Activated CD4-positive, alpha-beta T cell treated with anti-CD3 and anti-CD28 coated beads, Interleukin-2, Interleukin-4, amounts not matched to agents 100 ng/mL and 50 ng/mL, durations not matched to agents 16 hours and 8 hours (primary cell): ENCODE data around the gene AMH.
"Not testable (repeated sequence)": the region's sequence is repeated elsewhere in the genome, so short reads cannot be mapped to it uniquely, and the experiment has no call there.

Experiments used
- DNase-seq: peaks from one replicate; pipeline ENCODE4 v3.0.0-alpha.2; 2020; ENCODE audit warnings: low spot score

Gene AMH

DNA sequence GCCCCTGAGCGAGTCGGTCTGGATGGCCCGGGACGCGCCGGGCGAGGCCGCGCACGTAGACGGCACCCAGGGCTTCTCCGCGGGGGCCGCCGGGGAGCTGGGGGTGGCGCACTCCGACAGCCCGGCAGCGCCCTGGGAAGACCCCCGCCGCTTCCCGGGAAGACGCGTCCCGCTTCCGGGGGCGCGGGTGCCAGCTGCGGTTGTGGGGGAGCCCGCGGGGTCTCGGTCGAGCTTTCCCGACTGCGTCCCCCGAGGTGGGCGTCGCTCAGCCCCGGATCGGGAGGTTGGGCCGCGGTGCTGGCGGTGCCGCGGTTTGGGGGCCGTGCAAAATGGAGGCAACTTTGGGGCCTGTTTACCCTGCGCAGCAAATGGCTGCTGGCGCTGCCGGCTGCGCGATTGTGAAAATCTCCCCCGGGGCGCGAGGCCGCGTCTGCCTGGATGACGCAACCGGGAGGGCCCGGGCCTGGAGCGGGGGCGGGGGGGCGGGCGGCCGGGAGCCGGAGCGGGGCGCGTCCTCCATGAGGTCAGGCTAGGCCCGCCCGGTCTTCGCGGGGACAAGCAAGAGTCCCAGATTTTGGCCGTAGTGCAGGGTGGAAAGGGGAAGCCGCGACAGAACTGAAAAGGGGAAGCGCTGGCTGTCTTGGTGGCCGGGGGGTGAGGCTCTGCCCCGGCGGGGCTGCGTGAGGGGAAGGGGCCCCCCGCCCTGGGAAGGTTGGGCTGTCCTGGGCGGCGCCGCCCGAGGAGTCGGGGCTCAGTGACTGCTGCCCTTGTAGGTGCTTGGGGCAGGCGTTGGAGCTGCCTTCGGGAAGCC, 21.5 kb downstream of the AMH start:
- DNase-seq = peak; percentile 65

DNA sequence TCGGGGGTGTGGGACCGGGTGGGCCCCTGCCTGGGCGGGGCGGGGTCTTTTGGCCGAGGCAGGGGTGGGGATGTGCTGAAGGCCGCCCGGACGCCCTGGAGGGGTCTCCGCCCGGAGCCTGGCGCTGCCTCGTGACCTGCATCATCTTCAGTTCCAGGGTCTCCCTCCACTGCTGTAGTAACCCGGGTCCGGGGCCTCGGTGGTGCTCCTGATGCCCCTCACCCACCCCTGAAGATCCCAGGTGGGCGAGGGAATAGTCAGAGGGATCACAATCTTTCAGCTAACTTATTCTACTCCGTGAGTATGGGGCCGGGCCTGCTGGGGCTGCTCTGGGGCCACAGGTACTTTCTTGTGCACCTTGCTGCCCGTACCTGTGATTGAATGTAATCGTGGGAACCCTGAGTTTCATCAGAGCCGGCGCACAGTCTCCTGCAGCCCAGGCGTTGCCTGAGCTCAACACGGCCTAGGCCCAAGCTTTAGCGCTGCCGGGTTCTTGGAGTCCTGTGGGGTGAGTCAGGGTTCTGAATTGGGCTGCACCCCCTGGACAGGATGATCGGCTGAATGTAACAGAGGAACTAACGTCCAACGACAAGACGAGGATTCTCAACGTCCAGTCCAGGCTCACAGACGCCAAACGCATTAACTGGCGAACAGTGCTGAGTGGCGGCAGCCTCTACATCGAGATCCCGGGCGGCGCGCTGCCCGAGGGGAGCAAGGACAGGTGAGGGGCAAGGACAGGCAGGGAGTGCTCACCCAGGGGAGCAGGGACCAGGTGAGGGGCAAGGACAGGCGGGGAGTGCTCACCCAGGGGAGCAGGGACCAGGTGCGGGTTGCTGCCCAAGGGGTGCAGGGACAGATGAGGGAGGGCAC, 22.3 kb downstream of the AMH start:
- no peak for DNase-seq

DNA sequence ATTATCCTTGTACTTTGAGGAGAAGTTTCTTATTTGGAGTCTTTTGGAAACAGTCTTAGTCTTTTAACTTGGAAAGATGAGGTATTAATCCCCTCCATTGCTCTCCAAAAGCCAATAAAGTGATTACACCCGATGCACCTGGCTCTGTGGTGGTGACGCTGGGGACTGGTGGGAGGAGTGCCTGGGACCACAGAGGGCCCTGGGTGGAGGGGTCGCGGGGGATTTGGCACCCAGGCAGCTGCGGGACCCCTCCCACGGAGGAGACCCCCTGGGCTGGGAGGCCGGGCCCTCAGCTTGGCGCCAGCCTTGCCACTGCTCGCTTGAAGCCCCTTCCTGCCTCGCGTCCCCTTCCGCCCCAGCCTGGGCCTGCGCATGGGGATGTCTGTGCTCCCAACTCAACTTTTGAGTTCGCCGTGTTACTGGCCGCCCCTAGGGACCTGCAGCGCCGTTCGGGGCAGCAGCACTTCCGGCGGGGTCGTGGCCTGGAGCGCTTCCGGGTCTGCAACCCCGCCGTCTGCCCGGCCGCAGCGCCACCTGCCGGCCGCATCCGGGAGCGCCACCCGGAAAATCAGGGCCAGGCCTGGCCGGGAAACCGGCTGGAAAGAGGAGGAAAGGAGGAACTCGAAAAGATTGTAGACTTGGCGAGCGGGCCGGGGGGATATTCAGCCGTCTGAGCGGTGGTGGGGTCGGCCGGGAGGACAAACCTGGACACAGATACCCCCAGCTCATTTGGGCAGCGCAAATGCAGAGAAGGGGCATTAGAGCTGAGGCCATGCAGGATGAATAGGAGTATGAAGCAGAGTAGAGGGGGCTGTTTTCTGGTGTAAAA, 24.4 kb downstream of the AMH start:
- peak; percentile 82 for DNase-seq

DNA sequence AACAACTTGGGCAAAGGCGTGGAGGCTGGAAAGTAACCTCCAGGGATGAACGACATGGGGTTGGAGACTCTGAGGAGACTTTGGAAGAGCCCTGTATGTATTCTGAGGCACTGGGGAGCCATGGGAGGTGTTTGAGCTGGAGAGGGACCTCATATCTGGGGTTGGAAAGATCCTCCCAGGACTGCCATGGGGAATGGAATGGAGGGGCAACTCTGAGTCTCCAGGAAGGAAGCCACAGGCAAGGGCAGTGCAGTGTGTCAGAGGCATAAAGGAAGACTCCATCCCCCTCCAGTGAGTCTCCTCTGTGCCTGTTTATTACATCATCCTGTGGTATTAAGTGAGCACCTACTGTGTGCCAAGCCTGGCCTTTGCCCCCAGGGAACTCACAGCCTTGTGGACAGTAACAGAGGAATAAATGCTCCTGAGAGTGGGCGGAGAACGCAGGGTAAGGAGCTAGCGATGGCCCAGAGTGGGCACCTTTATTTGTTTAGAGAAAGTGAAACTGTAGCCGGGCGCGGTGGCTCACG, 25.1 kb downstream of the AMH start:
- no peak for DNase-seq

DNA sequence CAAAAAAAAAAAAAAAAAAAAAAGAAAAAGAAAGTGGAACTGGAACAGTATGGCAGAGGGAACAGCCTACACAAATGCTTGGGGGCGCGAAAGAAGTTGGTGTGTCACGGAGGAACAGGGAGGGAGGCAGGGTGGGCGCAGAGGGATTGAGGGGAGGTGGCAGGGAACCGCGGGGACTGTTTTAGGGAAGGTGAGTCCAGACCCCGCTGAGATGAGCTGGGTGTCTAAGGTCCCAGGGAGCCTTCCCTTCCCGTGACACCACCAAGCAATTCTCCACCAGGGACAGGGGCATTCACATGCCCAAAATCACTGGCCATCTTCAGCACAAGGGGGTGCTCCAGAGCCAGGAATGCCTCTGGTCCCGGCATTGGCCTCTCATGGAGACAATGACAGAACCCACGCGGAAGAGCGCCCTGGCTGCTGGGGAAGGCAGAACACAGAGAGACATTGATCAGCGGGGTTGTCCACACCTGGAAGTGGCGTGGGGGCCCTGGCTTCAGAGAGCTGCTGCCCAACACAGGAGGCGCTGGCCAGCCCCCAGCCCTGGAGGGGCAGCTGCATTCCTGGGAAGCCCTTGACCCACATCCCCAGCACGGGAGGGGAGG, 25.9 kb downstream of the AMH start:
- no peak for DNase-seq

DNA sequence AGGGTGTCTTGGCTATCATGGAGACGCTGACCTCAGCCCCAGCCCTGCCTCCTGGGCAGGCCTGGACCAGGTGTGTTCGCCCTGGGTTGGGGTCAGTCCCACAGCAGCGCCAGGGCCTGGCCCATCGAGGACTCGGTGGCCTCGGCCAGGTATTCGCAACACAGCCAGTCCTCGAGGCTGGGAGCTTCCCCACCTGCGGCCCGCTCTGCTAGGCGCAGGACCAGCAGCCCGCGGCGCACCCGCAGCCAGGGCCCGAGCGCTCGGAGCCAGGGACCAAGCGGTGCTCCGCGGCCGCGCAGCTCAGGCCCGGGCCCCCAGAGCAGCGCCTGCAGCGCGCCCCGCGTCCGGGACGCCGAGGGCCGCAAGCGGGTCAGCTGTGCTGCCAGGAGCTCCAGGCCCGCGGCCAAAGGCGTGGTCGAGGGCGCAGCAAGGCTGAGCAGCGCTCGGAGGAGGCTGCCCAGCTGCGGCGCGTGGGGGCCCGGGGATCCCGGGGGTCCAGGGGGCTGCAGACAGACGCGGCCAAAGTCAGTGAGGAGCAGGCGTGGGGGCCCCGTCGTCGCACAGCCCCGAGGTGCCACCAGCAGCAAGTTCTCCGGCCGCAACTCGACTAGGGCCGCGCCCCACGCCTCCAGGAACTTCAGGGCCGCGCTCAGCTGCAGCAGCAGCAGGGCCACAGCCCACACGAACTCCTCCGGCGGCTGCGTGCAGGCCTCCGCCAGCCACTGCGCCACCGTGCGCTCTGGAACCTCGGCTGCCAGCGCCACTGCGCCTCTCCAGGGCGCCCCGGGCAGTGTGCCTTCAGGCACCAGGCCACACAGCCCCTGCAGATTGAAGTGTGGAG, 26.7 kb downstream of the AMH start:
- no peak for DNase-seq

DNA sequence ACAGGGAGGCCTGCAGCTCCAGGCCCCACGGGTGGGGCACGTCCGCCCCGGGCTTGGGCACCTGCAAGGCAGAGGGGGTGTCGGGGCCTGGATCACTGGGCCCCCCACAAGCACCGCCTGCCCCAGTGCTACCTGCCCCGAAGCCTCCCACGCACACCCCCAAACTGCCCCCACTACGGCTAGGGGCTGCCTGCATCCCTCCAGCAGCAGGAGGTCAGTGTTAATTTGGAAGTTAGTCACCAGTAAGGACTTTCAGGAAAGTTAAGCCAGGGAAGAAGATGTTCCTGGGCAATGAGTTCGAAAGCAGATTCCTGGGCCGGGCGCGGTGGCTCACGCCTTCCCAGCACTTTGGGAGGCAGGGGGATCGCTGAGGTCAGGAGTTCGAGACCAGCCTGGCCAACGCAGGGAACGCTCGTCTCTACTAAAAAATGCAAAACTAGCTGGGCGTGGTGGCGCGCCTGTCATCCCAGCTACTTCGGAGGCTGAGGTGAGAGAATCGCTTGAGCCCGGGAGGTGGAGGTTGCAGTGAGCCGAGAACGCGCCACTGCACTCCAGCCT, 27.4 kb downstream of the AMH start:
- DNase-seq = no peak

DNA sequence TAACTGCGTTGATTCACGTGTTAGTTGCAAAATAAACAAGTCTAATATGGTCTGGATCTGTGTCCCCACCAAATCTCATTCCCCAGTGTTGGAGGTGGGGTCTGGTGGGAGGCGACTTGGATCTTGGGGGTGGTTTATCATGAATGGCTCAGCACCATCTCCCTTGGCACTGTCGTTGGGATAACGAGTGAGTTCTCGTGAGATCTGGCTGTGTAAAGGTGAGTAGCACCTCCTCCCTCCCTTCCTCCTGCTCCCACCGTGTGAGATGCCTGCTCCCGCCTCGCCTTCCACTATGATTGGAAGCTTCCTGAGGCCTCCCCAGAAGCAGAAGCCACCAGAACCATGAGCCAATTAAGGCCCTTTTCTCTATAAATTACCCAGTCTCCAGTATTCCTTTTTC, 28.0 kb downstream of the AMH start:
- no peak for DNase-seq

DNA sequence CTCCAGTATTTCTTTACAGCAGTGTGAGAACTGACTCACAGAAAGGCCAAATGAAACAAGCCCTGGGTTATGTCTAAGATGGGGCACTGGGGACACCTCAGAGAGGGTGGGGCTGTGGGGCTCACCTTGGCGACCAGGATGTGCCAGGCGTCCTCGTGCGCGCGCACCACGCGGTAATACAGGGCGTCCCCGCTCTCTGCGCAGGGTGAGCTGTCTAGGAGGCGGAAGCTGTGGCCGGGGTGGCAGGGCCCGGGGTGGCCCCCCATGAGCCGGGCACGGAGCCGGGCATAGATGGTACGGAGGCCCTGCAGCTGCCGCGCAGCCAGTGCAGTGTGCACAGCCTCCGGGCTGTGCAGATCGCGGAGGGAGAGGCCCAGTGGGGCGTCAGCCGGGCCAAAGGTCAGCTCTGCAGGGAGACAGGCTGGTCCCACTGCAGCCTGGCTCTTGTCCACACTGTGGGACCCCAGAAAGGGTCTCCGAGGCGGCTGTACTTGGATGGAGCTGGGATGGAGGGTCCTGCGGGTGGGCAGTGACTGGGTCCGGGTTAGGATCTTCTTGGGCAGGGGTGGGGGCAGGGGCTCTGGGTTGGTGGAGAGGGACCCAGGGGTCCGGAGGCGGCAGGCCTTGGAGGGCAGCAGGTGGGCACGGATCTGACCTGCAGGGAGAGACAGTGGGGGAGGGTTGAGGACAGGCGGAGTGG, 29.5 kb downstream of the AMH start:
- no peak for DNase-seq

DNA sequence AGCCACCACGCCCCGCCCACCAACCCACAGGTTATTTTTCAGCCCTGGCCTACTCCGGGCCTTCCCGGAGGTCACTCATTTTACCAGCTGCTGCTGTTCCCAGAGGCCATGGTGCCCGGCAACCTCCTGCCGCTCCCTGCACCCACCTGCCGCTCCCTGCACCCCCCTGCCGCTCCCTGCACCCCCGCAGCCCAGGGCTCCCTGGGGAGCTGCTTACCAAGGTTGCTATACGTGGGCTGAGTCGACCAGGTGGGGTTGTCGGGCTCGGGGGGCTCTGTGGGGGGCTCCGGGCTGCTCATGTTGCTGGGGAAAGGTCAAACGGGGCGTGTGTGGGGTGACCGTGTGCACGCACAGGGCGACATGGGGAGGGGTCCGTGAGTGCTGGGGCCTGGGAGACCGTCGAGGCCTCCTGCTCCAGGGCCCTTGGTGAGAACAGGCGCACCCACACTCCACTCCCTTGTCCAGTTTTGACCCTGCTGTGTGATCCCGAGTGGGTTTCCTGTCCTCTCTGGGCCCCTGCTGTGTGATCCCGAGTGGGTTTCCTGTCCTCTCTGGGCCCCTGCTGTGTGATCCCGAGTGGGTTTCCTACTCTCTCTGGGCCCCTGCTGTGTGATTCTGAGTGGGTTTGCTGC, 31.6 kb downstream of the AMH start:
- no peak for DNase-seq

DNA sequence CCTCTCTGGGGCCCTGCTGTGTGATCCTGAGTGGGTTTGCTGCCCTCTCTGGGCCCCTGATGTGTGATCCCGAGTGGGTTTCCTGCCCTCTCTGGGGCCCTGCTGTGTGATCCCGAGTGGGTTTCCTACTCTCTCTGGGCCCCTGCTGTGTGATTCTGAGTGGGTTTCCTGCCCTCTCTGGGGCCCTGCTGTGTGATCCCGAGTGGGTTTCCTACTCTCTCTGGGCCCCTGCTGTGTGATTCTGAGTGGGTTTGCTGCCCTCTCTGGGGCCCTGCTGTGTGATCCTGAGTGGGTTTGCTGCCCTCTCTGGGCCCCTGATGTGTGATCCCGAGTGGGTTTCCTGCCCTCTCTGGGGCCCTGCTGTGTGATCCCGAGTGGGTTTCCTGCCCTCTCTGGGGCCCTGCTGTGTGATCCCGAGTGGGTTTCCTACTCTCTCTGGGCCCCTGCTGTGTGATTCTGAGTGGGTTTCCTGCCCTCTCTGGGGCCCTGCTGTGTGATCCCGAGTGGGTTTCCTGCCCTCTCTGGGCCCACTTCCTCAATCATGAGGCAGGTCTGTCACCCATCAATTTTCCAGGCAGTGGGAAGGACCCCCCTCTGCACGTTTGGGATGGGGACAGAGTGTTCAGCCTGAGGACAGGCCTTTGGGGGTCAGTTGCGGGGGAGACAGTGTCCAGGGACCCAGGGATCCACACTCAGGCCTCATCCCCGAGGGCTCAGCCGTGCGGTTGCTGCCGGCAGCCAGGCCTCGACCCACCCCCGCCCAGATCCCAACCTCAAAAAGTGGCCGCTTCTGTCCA, 32.3 kb downstream of the AMH start:
- not testable (repeated sequence) for DNase-seq

DNA sequence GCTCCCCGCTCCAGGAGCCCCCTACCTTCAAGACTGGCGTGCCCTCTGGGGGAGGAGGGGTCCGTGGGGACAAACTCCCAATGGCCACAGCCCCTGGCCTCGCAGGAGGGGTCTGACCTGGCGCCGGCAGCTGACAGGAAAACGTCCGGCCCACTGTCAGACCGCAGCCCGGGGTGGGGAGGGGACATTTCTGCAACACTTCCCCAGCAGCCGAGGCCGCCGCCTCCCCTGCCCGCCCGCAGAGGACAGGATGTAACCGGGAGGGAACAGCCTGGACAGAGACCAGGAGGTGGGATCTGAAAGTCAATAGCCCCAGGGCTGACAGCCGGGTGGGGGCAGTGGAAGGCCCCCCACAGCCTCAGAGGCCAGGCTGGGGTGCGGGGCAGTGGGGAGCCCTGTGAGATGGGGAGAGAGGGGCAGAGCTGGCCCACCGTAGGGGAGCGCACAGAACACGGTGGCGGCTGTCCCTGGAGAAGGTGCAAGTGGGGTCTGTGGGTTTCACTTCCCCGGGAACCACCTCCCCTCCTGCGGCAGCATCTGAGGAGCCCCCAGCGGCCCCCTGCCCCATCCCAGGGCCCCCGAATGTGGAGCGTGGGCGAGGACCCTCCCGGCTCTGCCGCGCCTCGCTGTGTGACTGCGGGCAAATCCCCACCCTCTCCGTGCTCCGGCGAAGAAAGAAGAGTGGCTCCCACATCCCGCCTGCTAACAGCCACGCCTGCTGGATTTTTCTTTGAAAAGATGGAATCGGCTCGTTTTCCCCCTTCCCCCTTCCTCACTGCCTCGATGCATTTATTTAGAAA, 33.1 kb downstream of the AMH start, which contains the start of gene PEAK3:
Gene PEAK3 (minus strand): TSS at position 114 of the 800 bp plus-strand sequence. CDS start 1,244 bp downstream, outside the sequence.
- DNase-seq = no peak

DNA sequence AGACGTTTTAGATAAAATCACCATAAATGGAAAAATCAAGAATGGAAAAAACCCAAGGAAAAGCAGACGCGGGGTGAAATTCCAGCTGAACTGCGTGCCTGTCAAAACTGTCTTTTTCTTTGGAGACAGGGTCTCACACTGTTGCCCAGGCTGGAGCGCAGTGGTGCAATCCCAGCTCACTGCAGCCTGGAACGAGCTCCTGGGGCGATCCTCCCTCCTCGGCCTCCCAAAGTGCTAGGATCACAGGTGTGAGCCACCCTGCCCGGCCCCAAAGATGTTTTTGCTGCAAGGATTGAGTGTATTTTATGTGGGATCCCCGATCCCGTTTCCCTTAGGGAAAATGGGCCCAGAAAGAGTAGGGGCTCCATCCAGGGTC, 33.7 kb downstream of the AMH start:
- DNase-seq = no peak

DNA sequence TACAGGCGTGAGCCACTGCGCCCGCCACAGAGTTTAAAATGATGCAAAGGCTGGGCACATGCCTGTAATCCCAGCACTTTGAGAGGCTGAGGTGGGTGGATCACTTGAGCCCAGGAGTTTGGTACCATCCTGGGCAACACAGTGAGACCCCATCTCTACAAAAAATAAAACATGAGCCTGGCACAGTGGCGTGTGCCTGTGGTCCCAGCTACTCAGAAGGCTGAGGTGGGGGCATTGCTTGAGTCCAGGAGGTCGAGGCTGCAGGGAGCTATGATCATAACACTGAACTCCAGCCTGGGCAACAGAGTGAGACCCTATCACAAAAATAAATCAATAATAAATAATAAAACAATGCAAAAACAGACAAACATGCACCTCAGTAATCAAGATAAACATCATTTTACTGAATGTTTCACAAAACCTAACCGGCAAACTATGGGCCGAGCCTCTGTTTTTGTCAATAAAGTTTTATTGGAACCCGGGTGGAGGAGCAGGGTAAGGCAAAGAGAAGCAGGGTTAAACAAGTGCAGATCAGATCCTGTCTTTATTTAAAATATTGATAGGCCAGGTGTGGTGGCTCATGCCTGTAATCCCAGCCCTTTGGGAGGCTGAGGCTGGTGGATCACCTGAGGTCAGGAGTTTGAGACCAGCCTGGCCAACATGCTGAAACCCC, 34.8 kb downstream of the AMH start:
- no peak for DNase-seq

DNA sequence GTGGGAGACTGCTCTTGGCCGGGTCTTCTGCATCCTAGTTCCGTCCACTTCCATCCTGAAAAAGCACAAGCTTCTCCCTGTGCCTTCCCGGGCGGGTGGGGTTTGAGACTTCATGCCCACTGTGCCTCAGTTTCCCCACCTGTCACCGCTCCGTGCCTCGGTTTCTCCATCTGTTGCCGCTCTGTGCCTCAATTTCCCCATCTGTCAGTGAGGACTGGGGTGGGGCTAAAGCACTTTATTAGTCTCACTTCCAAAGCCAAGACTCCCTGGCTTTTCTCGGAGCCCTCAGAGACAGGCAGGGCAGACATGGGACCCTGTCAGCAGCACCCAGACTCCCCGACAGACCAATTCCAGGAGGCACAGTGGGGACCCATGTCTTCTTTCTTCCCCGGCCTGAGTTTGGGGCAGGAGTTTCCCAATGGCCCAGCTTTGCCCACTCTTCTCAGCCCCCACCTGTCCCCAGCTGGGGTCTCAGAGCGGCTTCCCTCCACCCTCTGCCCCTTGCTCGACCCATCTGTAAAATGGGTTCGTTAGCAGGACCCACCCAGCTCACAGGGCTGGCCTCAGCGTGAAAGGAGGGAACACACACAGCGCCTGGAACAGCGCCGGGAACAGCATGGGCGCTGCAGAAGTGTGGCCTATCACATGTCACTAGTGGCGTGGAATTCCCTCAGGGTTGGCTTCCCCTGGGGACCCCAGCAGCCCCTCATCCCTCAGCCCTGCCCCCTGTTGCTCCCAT, 37.4 kb downstream of the AMH start:
- DNase-seq = no peak
